ENCODE results near the gene C1orf21.

C1orf21 gene

DNA sequence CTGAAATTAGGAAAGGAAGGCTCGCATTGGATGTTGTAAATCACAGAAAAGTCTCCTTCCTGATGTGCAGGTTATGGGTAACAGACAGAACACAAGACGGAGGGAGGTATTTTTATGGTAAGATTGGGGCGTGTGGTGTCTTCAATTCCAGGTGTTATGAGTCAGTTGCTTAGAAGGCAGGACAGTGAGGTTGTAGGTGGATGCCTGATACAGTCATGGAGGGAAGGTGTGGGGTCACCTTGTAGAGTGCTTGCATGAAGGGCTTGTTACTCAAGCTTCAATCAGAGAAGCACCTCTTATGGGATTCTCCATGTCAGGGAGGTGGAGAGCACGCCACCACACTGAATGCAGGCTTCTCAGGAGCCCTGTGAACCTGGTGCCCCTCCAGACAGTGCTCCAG lies 63.1 kb downstream of the C1orf21 start:
- DNase-seq (ENCODE audit: low read depth) = no peak

DNA sequence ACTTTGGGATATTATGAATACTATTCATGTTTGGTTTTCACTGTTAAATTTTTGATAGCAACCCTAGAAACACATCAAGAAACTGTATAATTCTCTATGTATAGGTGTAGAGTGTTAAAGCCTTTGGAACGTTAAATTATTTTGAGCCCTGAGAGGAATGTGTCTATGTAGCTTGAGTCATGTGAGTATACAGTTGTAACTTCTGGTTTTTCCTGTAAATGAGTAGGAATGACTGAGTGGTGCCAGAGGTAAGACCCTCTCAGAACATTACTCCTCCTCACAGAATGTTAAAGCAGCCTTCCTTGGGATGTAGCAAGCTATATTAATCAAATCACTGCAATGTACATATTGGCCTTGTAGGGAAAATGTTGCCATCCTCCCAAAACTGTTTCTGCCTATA lies 69.0 kb downstream of the C1orf21 start:
- no peak for DNase-seq (ENCODE audit: low read depth)

DNA sequence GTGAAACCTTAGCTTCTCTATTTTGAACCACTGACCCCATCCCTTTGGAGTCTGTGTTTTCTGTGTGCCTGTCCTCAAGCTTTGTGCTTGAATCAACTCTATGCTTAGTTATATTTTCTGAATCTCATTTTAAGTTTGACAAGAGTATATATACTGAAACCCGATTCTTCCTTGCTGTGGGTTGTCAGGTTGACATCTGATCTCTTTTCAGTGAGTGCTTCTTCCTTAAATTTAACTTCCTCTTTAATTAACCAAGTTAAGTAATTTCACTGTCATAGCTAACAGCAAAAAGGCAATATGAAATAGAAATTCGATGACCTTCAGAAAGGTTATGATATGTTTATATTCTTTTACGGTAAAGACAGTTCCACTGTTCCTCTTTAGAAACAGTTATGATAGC lies 69.4 kb downstream of the C1orf21 start:
- DNase-seq (ENCODE audit: low read depth) = no peak

DNA sequence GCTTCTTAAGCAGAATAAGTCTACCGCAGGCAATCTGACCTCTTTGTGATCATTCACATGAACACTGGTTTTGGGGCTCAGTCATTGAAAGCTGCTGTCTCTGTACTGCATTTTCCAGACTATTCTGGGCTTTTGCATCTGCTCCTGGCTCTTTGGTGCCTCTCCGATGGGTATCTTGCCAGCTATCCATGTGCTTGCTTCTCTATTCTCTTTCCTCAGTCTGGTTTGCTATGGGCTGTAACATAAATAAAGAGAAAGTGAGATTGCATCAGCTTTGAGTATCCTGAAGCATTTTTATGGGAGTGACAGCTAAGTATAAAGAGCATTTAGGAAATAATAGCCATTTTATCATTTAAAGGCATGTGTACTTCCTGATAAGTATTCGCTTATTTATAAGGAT lies 70.7 kb downstream of the C1orf21 start:
- no peak for DNase-seq (ENCODE audit: low read depth)

DNA sequence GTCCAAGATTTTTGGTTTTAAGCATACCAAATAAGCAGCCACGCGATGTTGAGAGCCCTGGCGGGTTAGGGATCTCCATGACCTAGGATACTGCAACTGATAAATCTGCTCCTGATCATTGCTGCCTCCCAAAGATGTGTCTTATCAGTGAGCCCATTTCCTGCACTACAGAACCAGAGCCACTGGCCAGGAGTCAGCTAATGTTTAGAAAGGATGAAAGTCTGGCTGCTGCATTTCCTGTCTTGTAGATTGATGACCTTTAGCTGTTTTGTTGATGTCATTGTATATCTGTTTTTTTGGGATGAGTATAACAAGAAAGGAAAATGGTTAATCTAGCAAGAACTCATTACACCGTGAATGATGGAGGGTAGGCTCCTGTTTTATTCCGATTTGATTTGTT lies 74.5 kb downstream of the C1orf21 start:
- DNase-seq (ENCODE audit: low read depth) = no peak

DNA sequence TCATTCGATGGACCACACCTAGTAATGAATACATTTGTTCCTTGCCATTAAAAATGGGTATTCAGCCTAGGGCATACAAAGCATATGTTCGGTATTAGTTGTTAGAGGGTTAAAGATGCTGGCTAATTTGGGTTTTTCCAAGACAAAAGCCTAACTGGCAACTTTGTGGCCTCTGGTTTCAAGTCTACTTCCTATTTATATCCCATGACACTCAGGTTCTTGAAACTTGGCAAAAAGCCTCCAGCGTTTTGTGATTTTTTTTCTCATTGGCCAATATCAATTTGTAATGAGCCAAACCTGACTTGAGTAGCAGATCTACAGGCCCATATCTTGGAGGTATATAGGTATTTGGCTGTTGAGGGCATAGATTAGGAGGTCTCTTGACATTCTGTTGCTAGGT lies 75.3 kb downstream of the C1orf21 start:
- DNase-seq (ENCODE audit: low read depth) = no peak

DNA sequence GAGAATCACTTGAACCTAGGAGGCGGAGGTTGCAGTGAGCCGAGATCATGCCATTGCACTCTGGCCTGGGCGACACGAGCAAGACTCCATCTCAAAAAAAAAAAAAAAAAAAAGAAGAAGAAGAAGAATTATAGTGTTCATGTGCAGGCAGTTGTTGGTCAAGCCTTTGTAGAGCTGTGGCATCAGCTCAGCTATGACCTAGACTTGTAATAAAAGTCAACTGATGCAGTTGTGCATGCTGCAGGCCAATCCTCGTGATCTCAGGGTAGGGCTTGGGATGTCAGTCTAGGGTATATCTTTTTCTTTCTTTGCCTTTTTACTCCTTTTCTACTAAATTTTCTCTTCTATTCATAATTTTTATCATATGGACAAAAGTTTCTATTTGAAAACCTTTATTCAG lies 76.2 kb downstream of the C1orf21 start:
- DNase-seq (ENCODE audit: low read depth) = no peak

DNA sequence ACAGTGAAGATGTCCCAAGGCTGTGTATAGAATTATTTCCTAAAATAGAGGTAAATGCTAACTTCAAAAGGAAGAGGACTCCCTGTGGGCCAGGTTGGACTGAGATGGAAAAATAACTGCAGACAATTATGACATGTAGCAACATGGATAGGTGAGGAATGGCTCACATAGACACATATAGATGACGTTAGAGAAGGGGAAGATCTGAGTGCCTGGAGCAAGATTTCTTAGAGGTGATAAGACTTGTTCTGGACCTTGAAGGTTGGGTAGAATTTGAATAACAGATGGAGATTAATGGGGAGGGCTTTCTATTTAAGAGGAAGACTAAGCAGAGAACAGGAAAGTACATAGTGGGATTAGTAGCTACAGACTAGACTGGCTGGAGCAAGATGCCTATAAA lies 76.9 kb downstream of the C1orf21 start:
- no peak for DNase-seq (ENCODE audit: low read depth)

DNA sequence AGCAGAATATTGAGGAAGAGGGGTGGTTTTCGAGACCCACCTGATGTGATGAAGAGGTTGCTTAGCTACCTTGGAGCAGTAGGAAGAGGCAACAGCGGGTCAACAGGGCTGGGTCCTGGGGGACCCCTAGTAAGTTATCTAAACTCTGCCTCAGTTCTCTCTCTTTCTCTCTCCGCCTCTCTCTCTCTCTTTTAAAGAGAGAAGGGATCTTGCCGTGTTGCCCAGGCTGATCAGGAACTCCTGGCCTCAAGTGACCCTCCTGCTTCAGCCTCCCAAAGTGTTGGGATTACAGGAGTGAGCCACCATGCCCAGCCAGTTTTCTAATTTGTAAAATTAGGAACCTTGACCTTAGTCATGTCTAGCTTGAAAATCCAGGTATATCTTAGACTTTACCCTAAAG lies 77.9 kb downstream of the C1orf21 start:
- no peak for DNase-seq (ENCODE audit: low read depth)

DNA sequence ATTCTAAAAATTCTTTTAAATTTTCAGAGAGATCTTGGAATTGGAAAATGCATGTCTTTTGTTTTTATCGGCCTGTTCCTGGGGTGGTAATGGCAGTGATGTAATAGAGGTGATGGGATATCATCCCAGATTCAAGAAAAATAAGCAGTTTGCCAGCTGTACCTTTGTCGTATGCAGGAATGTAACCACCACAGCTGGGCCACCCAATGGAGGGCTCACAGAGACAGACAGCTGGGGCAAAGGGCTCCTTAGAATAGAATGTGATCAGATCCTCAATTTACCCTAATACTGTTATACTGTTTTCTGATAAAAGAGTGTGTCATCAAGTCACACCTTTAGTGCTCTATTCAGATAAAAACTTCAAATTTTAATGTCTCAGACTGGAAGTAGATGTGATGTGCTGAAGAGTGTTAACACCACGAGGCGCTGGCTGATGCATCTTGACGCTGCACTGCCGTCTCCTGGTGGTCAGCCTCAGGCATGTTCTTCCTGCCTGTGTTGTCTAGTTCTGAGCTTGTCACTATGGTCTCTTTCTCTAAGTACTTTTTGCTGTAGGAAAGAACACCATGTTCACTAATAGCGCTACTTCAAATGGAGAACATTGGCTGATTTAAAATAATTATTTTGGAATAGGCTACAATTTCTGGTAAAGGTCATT lies 78.8 kb downstream of the C1orf21 start:
- no peak for DNase-seq (ENCODE audit: low read depth)

DNA sequence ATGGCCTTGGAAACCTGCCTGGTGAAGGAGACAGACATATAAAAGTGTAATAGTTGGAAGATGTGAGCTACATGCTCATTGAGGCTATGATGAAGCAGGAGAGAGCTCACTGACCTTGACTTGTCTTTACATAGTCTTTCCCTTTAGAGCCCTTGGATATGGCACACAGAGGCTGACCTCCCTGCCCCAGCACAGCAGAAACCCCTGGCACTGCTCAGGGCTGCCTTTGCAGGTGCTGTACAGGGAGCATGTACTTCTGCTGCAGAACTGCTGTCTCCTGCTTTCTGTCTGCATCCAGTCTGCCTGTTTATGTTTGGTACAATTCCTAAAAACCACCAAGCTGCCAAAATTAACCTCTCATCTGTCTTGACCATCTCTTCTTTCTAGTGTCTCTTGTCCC lies 80.5 kb downstream of the C1orf21 start:
- DNase-seq (ENCODE audit: low read depth) = no peak

DNA sequence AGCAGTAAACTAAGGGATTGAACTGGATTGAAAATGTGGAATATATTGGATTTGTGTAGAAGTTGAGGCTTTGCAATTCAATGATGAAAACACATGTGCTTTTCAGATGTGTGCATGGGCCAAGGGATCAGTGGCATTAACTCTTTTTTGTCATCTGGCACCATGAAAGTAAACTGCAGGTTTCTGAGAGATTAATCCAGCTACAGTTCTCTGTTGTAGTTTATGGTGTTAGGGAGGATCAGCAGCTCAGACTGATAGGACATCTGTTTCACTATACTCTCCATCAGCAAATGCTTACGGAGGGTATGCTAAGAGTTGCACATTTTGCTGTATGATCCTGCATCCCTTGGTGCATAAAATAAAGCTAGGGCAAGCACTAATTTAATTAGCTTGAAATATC lies 82.6 kb downstream of the C1orf21 start:
- no peak for DNase-seq (ENCODE audit: low read depth)

DNA sequence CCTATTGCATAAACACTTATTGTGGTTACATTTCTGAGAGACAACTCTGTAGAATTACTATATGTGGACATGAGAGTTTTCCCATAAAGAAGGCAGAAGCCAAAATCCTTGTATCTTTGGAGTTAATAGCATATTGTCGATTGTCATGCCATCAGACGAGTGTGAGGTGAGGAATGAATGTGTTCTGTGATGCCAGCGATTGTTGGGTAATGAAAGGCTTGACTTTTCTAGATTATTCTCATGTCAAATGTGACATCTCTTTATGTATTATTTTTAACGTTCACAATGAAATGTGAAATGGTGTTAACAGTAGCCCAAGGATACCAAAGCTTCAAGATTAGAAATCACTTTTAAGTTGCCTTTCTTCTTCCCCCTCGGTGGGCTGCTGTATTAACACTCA lies 84.9 kb downstream of the C1orf21 start:
- DNase-seq (ENCODE audit: low read depth) = no peak

DNA sequence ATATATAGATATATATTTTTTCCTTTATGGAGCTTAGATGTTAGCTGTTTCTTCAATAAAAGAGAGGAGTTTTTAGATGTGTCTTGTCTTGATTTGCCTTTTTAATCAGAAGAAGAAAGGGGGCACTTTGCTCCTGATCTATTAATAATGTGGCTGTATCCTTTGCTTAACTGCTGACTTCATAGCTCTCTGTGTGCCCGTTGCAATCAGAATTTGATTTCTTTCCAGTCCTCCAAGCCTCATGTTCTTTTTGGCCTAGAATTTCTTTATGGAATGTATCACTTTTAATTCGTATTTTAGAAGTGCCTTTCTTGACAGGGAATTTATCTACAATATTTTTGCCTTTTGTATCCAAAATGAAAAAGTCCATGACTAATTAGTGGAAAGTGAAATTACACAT lies 85.3 kb downstream of the C1orf21 start:
- DNase-seq (ENCODE audit: low read depth) = no peak

DNA sequence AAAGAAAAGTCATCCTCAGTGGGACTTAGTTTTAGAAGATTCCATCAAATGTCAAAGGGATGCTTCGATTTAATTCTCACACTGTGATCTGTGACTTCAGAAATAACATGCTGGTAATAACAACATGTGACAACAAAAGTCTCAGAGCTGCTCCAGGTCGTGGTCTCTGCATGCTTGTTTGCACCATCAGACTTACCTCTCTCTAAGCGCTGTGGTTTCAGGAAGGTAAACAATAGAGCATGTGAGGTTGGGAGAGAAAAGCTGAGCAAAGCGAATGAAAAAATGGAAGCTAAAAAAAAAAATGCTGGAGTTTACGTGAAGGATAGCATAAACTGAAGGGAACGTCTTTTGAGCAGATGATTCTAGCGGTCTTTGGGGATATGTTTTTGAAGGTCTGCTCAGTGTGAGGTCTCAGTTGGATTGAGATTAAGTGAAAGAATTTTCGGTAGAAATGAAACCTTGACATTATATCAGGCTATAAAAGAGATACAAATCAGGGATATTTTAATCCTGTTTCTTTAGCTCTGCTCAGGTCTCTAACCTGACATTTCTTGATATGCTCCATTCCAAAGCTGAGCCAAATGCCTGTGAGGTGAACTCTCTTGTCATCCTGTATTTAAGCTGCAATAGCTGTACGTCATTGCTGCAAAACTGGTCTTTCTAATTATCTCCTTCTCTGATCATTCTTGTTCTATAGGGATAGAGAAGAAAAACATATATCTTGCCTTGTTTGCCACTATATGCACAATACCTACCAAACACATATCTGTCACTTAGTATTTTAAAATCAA lies 86.5 kb downstream of the C1orf21 start:
- DNase-seq (ENCODE audit: low read depth) = no peak

DNA sequence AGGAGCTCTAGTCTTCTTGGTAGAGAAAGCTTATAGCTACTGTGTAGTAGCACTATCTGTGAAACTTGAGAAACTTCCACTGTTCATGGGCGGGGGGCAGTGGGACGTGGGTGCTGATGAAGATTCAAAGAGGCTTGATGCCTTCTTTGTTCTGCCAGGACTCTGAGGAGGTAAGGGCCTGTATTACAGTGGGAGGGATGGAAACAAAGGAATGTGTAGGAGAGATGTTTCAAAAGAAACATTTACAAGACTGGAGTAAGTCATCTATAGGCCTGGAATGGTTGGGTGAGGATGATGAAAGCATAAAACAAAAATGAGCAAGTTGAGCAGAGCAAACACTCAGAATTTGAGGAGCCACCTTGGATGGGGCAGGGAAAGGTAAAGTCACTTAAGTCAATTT lies 89.4 kb downstream of the C1orf21 start:
- no peak for DNase-seq (ENCODE audit: low read depth)

DNA sequence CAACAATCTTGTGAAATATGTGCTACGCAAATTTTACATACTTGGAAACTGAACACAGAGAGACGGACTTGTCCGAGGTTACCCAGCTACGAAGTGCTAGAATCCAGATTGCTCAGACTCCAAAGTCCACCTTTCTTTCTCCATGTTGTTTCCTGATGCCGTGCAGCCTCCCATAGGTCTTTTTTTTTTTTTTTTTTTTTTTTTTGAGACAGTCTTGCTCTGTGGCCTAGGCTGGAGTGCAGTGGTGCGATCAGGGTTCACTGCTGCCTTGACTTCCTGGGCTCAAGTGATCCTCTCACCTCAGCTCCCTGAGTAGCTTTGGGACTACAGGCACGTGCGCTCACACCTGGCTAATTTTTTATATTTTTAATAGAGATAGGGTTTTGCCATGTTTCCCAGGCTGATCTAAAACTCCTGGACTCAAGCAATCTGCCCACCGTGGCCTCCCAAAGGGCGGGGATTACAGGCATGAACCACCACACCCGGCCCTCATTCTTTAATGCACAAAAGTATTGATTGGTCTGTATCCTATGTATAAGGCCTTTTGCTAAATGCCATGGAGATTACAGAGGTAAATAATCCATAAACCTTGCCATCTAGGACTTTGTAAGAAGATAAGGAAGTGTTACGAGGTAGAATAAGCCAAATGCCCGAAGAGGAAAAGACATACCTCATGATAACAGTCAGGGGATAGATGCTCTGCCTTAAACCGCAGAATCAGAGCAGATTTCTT lies 92.8 kb downstream of the C1orf21 start:
- DNase-seq (ENCODE audit: low read depth) = no peak

DNA sequence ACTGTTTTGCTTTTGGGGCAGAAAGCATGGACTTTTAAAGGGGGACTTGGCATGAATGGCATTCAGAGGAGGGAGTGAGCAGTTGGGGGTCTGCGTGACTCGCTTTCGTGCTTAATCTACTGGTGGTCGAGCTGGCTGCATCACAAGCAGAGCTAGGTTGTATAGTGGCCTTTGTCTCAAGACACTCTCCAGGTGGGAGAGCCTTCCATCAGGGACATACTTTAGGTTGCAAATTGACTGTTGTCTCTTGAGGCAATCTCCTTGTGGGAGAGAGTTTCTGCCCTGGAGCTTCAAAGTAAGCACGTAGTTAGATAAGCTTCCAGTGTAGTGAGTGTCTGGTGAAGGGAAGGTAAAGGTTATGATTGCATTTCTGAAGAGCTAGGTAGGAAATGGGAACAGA lies 93.9 kb downstream of the C1orf21 start:
- no peak for DNase-seq (ENCODE audit: low read depth)

DNA sequence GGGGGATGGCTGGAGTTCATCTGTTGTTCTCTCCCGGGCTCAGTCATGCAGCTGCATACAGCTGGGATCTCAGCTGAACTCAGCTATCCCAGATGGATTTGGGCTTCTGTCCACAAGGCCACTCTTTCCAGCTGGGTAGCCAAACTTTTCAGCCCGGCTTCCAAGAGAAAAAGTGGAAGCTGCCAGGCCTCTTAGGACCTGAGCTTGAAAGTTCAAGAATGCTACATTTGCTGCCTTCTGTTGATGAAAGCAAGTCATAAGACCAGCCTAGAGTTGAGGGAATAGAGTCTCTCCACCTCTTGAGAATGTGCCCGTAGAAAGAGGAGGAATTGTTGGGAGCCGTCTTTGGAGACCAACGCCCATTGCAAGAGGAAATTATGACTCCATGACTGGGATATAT lies 95.3 kb downstream of the C1orf21 start:
- DNase-seq (ENCODE audit: low read depth) = no peak

DNA sequence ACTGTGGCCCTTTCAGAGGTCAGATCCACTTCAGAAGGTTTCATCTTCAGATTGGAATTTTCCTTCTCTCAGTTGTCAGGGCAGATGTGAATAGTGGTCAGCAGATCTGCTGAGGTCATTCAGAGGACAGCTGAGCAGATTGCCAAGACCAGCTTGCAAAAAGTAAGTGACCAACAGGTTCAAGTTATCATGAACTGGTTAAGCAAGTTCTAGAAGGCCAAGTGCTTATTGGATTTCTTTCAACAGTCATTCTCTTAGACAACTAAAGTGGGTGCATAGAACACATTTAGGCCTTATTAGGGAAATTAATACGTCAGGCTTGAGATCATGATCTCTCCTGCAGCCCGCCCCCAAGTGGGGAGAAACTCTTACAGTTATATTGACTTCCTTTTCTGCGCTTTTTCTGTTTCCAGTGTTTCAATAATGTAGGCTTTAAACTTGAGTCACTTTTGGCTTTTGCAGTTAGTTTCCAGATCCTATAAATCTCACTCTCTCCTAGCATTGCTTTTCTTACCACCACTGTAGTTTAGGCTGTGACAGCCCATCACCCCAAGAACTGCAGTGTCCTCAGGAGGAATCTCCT lies 96.4 kb downstream of the C1orf21 start:
- no peak for DNase-seq (ENCODE audit: low read depth)

DNA sequence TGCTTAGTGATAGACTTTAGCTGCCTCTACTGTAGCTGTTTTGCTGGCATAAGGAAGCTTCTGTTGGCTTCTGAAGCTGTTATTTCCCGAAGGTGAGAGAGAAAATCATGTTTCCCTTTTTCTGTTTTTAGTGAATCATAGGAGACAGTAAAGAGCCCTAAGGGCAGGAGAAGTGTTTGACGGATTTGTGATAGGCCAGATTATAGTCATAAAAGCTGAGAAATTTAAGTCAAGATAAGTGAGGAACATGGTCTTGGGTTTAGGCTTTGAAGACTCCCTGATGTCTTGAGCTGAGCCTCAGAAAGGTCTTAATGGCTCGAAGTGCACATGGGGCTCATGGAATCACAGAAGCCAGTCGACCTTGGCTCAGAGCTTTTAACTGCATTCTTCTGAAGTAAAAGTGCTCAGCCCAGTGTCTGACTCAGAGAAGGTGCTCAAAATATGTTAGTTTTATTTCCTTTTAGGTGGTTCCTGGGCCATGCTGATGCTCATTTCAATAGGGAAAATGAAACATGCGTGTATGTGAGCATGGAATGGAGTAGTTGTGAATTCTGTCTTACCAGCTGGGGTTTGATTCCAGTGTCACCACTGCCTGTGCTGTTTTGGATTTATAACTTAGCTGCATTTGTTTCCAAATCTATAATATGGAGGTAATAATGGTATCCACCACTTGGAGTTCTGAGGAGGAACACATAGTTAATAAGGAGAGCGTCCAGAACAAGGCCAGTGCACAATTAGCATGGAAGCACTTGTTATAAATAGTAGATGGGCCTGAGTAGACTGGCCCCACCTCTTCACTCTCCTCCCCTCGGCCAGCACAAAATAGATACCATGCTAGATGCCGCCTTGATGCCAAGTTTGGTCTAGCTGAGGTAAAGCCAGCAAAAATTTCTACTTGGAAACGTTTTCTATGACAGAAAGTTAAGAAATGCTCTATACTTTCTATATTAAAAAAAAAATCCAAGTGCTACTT lies 99.2 kb downstream of the C1orf21 start:
- DNase-seq (ENCODE audit: low read depth) = no peak
